ENCODE data around the gene NTNG2.

GRCh38 chr9:132150256-132150655 lies 11.6 kb upstream of the NTNG2 start:
- TF ChIP-seq POLR2A (IDR thresholded peaks at IDR 0.05; ENCODE audit: low read depth, low read length) (no peak), TAF1 (IDR thresholded peaks at IDR 0.05; ENCODE audit: low read depth, low read length) (no peak), SPI1 (IDR thresholded peaks at IDR 0.05; ENCODE audit: low read depth, low read length) (no peak), POLR2AphosphoS5 (IDR thresholded peaks at IDR 0.05; ENCODE audit: low read depth, low read length) (no peak)

Measured in GM12891 (cell line).